HPDE6-E6E7 (cell line): Measurements from ENCODE around the gene HS6ST2.

Experiments used
- DNase-seq: peaks from one replicate; pipeline ENCODE4 v3.0.0; 2011; ENCODE audit warnings: missing footprints; ENCODE audit errors: extremely low spot score

HS6ST2 gene

DNA sequence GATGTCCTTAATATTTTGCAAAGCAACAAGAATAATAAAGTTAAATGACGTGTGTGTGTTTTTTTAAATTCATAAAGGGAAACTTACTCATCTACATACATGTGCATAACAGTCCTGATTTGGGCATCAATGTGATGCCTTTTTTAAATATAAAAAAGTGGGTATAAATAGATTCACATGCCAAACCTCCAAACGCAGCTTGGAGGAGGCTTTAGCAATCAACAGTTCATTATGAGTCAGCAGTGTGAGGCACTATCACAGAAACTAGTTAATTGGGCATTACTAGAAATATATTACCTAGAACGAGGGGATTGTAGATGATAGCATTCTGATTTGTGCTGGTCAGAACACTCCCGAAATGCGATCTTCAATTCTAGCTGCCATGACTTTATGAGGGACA lies 115.1 kb downstream of the HS6ST2 start:
- DNase-seq, result no peak

DNA sequence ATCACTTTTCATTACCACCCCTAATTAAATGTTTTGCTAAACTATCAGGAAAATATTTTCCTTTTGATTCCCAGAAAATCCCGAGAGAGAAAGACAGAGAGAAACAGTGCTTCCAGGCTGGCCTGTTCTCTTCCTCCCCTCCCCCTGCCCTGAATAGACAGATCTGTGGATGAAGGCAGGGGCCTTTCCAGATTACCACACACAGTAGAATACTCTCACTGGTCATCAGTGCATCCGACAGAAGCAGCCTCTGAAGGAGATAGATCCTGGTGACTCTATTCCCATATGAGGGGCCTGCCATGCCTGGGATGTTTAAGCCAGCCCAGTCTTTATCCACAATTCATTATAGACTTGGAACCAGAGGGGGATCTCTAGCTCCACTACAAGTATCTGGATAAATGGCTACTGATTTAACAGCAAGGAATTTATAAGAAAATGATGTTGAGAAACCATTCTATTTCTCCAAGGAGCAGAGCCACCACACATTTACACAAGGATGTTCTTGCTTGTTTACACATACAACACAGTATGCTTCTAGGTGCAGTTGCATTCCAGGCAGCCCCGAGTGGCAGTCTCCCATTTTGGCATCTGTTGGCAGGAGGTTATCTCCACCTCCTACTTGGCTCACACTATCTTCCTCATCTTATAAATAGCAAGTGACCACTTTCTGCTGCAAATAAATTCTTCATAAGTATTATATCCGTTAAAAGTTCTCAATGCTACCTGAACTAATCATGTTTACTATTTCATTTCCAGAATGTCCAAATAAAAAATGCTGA lies 115.8 kb downstream of the HS6ST2 start:
- DNase-seq, result no peak

DNA sequence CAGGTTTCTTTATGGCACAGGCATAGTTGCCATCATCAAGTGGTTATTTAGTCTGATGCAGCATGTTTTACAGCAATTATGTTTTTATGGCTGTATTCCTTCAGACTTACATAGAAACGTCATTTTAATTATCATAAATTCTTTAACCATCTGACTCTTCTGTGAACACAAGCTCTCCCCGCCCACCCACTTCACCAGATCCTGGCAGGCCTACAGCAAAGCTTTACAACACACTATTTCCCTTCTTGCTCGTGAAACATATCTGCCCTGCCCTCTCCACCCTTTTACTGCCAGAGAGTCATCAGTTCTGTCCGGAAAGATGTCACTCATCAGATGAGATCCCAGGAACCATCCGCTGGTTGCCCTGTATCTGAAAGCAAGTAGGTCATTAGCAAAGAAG lies 120.5 kb downstream of the HS6ST2 start:
- no peak for DNase-seq

DNA sequence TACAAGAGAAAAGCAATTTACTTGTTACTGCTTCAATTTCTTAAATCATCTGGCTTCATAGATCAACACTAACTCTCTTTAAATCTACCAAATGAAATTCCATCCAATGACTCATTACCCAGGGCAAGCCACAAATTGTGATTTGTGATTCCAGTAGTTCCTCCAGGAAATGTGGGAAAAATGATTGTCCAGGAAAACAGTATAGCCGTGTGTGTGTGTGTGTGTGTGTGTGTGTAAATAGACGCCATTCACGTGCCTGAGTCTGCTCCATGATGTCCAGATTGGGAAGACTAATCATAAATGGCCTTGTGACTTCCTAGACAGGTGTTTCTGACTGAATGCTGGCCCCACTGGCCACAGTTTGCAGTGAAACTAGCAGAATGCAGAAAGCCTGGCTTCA lies 121.3 kb downstream of the HS6ST2 start:
- no peak for DNase-seq

DNA sequence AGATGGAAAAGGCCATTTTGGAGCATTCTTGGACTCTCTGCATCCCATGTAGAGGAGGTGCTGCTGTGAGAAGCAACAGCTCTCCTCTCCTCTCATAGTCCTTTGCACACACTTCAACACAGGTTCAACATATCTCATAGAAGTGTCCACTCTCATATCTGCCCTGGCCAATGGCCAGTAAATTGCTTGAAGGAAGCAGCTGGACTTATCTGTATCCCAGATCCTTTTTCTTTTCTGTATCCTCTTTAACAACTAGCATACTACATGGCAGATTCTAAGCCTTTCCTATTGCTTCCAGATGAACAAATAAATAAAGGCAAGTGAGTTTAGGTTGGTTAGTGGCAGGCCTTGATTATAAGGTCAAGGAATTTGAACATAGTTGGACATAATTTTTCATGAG lies 122.0 kb downstream of the HS6ST2 start:
- DNase-seq, result no peak

DNA sequence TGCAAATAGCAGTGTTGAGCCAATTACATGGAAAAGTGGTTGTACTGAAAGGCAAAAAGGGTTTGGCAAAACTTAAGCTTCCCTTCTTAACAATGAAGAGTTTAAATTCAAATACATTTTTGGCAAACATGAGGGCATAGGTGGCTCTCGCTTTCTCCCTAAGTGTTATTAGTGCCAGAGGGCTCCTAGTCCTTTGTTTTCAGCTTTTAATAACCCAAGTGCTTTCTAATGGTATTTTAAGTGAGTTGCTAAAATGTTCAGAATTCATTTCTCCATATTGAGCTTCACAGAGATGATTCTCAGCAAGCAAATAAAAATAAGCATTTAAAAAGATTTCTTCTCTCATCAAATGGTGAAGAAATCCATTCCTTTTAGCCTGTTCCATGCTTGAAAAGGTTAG lies 123.7 kb downstream of the HS6ST2 start:
- no peak for DNase-seq

DNA sequence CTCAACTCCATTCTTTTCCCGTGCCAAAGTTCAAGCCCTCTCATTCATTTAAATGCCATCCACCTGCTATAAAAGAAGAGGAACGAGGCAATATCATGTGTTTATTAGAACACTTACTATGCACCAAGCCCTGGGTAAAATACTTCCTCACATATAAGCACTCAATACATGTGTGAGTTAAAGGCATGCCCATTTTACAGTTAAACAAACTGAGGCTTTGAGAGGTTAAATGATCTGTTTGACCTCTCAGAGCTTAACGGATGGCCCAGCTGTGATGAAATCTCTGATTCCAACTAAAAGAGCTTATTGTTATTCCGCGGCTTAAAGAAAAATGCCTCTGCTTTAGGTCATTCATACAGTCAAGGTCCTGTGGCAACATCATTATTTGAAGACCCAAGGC lies 124.3 kb downstream of the HS6ST2 start:
- DNase-seq, result no peak

DNA sequence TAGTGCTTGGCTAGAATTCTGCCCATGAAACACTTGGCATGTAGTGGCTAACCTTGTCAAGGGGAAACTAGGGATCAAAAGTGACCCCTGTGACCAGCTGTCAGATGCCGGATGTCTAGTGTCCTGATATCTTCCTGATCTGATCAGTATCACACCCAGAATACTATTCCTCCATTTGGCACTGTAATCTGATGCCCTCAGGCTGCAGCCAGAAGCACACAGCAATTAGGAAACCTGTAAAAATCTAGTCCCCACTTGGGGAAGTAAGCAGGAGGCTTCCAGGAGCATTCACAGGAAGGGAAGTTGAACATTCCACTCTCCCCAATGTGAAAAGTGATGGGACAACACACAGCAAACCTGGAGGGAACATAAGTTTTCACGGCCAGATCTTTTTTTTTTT lies 125.1 kb downstream of the HS6ST2 start:
- no peak for DNase-seq

DNA sequence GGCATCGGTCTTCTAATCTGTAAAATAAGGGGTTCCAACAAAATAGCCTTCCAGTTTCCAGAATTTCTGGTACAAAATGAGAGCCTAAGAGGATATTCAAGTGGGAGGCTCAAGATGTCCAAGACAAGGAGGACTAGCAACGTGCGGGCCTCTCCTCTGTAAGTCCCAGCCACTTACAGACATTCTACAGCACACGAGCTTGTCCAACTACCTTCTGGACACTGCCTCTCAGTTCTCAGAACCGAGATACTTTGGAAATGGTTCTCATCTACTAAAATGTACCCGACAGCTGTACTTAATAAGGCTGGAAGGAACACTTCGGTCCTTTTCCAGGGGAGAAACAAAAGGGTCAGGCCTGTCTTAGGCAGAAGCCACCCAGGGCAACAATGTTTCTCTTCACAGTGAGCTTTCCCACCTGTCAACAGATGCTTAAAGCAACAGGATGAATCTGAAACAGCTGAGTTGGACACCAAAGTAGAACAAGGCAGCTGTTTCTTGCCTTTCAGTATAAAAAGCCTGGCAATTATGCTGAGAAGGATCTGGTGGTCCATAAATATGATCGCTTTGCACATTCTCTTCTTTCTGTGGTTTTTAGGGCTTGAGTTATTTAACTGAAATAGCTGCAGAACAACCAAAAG lies 127.0 kb downstream of the HS6ST2 start:
- no peak for DNase-seq

DNA sequence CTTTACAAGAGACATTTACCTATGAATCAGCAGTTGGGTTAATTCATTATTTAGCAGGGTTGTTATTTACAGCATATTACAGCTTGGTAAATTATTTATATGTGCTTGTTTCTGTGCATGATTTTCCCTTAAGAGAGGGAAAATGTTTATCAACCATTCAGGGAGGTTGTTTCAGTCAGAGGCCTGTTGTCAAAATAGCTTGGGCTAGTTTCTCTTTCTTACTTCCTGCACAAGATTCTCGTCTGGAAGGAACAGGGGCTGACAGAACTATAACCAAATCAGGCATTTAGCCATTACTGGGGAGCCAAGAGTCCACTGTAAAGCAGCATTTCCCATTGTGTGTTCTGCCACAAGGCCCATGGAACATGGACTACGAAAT lies 135.8 kb downstream of the HS6ST2 start:
- DNase-seq, result no peak

DNA sequence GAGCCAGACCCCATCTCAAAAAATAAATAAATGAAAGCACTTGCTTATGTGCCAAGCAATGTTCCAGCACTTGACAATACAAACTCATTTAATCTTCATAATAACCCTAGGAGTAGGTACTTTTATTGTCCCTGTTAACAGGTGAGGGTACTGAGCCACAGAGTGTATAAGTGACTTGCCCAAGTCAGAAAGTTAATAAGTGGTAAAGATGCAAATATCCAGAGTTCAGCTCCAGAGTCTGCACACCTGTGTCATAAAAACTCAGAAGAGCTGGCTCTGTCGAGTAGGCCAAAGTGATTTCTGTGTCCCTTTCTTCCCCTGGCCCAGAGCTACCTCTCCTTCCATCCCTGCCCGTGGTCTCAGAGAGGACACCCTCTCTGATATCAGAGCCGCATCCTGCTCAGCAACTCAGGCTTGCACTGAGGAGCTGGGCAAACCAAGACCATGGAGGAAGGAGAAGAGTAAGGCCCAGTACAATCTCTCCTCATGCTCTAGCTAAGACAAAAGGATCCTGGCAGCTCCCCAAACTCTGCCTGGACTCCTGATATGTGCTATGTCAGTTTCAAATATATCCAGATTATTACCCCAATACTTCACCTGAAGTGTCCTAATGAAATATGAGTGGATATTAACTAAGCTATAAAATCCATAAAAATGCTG lies 136.3 kb downstream of the HS6ST2 start:
- DNase-seq, result no peak

DNA sequence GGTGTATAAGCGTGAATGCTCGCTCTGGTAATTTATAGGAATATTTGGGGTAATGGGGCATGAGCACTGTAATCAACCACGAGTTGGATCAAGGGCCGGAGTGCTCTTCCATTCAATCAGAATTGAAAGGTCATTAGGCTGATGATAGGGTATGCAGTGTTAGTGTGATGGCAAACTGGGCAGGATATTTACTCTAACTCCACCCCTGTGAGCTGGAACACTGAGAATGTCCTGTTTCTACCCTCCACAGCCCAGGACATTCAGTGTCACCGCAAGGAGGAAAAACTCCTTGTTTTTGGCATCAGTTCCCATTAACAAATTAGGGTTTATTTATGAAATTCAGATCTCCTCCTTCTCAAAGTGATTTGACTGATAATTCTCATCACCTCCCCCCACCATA lies 137.8 kb downstream of the HS6ST2 start:
- no peak for DNase-seq

DNA sequence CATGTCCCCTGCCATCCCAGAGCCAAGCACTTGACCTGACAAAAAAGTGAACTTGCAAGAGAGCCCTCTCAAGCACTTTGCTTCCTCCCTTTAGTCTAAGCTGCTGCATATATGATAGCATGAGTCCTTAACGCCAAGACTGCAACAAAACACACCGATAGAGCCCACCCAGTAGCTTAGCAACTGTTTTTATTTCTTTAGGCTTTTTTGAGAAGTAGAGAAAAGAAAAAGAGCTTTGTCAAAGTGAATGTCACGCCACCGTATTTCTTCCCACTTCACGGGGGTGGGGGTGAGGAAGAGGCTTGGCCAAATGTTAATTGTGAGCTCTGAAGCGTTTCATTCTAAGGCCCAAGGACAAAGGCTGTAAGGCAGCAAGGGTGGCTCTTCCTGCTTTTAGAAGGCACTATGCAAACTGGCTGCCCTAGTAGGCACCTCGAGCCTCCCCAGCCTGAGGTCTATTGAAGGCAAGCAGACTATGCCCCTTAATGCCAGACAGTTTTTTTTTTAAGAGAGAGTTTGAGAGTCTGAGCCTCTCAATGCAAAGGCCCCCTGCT lies 138.6 kb downstream of the HS6ST2 start:
- no peak for DNase-seq

DNA sequence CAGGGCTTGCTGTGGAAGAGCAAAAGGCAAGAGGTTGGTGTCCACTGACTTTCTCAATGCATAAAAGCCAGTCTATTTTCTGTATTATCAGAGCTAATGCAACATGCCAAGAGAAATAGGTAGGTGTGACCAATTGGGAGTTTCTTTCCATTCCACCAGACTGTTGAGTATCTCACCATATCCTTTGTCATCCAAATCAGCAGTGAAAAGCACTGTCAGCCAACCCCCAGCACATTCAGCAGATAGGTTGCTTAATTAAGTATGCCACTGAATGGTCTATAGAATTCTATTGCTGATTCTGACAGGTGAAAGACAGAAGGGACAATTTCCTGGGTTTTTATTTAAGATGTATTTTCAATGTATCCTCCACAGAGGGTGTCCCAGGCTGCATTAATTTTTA lies 139.8 kb downstream of the HS6ST2 start:
- DNase-seq, result no peak

DNA sequence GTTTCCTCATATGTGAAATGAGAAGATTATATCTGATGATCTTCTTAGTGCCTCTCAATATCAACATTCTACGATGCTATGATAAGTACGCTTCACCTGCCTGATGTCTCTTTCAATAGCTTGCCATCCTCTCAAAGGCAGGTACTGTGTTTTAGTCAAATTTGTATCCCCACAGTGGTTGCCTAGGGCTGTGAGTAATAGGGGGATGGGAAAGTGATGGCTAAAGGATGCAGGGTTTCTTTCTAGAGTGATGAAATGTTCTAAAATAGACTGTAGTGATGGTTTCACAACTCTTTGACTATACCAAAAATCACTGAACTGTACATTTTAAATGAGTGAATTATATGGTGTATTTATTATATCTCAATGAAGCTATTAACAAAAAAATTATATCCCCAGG lies 142.8 kb downstream of the HS6ST2 start:
- no peak for DNase-seq

DNA sequence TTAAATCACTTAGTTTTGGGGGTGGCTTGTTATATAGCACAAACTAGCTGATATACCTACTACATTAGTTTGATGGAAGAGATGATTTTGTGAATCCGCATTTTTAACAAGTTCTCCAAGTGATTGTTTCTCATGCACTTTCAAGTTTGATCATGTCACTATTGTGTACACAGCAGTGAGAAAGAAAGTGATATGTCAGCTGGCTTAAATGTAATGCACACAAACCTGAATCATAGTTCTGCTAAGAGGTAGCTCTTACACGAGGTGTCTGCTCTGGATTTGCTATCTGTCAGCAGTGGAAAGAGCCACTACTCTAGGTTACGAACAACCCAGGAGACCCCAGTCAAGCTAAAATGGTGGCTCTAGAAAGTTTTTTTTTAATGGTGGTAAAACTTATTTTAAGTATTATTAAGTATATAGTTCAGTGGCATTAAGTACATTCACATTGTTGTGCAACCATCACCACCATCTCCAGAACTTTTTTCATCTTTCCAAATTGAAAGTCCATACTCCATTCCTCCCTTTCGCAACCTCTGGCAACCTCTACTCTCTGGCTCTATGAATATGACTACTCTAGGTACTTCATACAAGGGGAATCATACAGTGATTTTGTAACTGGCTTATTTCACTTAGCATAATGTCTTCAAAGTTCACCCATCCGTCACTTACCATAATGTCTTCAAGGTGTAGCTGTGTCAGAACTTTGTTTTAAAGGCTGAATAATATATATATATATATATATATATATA lies 147.3 kb downstream of the HS6ST2 start:
- no peak for DNase-seq

DNA sequence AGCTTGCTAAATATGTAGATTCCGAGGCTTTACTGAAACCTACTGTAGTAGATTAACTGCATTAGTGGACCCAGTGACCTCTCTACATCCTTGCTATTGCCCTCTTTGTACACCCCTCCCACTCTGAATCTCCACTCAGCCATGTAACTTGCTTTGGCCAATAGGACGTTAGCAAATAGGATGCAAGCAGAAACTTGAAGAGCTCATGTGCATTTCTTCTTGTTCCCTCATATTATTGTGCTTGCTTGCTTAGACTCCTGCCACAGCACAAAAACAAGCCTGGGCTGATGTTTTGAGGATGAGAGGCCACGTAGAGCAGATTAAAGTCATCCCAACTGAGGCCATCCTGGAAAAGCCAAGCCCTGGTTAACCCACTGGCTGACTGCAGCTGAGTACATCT lies 147.9 kb downstream of the HS6ST2 start:
- no peak for DNase-seq

DNA sequence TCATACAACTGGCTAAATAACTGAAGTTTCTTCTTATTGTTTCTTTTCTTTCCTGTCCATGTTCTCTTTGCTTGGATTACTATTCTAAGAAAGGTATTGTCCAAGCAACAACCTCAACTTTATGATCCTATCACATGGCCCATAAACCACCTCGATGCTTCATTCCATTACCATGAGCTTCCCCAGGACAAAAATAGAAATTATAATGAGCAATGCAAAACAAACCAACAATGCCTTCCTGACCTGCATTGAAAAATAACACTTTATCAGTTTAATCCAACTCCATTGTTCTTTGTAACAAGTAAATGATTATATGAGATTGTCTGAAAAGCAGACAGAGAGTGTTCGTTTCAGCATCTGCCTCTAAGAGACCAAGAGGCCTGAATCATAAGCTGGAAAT lies 148.8 kb downstream of the HS6ST2 start:
- no peak for DNase-seq

DNA sequence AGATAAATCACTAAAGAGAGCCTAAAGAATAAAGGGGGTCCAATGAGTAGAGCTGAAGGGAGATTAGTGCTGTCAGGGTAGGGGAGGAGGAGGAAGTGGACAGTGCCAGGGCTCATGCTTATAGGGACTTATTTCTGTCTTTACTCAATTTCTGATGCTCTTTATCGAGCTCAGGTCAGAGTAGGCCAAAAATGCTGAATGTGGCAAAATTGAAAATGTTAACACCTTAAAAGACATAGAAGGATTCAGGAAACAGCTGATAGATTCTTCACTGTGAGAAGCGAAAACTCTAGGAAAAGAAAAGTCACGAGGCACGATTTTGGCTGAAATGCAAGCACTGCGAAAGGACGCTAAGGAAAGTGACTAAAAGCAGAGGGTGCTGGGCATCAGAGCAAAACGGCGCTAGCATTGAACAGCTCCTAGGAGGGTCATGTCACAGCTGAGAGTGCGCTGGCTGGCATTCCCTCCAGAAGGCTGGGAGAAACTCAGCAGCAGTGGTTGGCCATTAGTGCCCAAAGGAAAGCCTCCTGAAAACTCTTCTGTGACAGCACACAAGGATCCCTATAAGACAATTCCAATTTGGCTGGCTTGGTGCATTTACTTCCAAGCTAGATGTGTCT lies 150.9 kb downstream of the HS6ST2 start:
- no peak for DNase-seq

DNA sequence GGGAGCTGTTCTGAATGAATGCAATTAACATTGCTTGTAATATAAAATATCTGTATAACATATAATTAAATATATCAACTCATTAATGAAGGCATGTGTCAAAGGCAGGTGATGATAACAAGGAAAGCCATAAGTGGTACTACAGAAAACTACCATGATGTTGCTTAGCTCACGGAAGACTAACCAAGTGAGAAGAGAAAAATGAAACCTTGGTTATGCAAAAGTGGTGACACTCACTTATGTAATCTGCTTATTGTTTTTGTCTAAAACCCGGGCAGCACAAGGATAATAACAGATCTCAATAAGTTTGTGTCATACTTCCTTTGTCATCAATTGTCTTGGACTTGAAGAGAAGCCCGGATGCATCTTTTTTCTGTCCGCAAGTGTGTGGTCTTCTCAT lies 156.4 kb downstream of the HS6ST2 start:
- DNase-seq, result no peak

DNA sequence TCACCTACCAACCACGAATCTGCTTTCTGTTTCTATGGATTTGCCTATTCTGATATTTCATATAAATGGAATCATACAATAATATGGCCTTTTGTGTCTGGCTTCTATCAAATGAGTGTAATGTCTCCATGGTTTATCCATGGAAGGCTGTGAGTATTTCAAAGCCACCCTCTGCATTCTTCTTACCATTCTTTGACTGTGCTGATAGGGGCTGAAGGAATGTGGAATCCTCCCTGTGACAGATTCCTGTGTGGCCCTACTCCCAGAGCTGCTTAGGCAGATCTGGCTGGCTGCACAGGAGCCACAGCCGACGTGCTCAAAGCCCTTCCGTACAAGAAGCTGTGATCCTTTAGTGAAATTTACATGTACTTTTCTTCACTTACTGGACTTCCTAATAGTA lies 163.2 kb downstream of the HS6ST2 start:
- DNase-seq, result no peak

DNA sequence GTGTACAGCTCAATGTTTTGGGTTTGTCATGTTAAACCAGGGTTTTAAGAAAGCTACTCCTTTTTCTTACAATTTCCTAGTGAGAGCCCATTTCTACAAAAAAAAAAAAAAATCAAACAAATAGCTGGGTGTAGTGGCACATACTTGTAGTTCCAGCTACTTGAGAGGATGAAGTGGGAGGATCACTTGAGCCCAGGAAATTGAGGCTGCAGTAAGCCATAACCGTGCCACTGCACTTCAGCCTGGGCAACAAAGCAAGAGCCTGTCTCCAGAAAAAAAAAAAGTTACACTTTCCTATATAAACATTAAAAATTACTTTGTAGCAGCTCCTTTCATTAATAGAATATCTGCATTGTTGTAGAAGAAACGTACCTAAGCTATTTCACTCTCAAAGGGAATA lies 166.7 kb downstream of the HS6ST2 start:
- no peak for DNase-seq
